Measurements from ENCODE around the gene SRMS. TPM values are rescaled to one million over a fixed set of nuclear protein-coding genes. Genes with fewer than 3 reads are reported as not detected.
"Not testable (repeated sequence)": the region's sequence is repeated elsewhere in the genome, so short reads cannot be mapped to it uniquely, and the experiment has no call there.

SRMS gene
- total RNA-seq, 1 donor from 2014 or later: not detected

DNA sequence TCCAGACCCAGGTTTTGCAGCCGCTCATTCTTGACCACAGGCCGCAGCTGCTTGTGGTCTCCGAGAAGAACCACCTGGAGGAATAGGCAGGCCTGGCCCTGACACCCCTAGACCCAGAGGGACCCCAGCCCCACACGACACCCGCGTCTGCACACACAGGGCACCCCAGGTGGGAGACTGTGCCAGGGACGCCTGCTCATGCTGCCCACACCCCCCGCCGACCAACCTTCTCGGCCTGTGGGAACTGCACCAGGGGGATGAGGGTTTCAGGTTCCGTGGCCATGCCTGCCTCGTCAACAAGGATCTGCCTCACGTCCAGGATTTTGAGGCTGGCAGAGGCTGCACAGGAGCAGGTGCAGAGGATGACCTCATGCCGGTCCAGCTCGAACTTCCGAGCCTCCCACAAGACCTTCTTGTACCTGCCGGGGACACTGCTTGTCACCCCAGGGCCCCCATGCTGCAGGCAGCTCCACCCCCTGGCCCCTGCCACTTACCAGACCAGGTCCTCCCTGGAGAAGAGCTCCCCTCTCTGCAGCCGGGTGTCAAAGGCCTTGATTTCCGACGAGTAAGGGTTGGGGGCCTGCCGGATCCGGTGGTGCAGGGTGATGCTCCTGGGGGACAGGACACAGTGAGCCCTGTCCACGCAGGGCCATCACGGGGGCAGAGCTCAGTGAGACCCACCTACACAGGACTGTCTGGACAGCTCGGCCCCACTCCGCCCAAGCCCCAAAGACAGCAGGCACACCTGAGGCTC, 13.5 kb upstream of the SRMS start:
- TF ChIP-seq CTCF (IDR thresholded peaks at IDR 0.05; ENCODE audit: unreplicated experiment): no peak
- Mint-ChIP-seq H3K27ac (no peak overlapping the region), H3K27me3 (no peaks in the 10 kb centered on the region), H3K36me3 (ENCODE audit: insufficient read depth) (peaks cover 3% of the 10 kb centered on the region), H3K4me1 (ENCODE audit: low read depth) (no peaks in the 10 kb centered on the region), H3K4me3 (ENCODE audit: low read depth) (no peak overlapping the region), H3K9me3 (ENCODE audit: low read depth) (no peaks in the 10 kb centered on the region)
- no peak for DNase-seq (ENCODE audit: low spot score, unreplicated experiment)

DNA sequence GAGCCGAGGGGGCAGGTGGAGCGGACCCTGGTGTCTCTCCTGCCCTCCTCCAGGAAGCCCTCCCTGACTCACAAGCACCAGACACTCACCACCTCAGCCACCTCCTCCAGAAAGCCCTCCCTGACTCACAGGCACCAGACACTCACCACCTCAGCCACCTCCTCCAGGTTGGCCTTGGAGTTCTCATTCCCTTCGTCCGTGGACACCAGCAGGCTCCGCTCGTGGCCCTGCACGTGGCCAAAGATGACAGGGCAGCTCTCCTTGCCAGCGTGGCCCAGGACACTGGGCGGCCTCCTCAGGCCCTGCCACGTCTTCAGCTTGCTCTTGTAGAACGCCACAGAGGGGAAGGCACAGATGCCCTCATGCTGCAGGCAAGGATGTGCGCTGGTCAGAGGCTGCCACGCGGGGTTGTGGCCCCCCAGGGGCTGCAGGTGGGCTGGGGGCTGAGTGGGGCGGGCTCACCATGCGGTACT, 12.8 kb upstream of the SRMS start:
- Mint-ChIP-seq H3K4me3 (ENCODE audit: low read depth) (no peak overlapping the region), H3K4me1 (ENCODE audit: low read depth) (no peaks in the 10 kb centered on the region), H3K27ac (no peak overlapping the region), H3K36me3 (ENCODE audit: insufficient read depth) (peaks cover 3% of the 10 kb centered on the region), H3K9me3 (ENCODE audit: low read depth) (no peaks in the 10 kb centered on the region), H3K27me3 (no peaks in the 10 kb centered on the region)
- no peak for TF ChIP-seq CTCF (IDR thresholded peaks at IDR 0.05; ENCODE audit: unreplicated experiment)
- DNase-seq (ENCODE audit: low spot score, unreplicated experiment): no peak

DNA sequence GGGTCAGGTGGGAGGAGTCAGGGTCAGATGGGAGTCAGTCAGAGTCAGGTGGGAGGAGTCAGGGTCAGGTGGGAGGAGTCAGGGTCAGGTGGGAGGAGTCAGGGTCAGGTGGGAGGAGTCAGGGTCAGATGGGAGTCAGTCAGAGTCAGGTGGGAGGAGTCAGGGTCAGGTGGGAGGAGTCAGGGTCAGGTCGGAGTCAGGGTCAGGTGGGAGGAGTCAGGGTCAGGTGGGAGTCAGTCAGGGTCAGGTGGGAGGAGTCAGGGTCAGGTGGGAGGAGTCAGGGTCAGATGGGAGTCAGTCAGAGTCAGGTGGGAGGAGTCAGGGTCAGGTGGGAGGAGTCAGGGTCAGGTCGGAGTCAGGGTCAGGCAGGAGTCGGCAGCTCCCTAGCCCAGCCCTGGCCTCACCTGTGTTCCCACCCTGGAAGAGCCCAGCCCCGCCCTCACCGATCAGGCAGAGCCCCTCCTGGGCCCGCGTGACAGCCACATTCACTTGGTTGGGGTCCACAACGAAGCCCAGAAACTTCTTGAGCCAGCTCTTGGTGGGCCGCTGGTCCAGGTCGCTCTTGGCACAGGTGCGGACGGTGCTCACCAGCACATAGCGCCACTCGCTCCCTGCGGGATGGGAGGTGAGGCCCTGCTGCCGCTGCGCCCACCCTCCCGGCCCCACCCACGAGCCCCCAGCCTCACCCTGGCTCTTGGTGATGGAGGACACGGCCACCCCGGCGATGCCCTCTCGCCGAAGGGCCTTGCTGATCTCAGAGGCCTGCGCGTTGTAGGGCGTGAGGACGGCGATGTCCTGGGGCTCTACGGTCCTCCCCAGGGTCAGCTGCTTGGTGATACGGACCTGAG, 12.2 kb upstream of the SRMS start:
- H3K4me1 Mint-ChIP-seq (ENCODE audit: low read depth); H3K27me3 Mint-ChIP-seq; H3K36me3 Mint-ChIP-seq (ENCODE audit: insufficient read depth); H3K27ac Mint-ChIP-seq; H3K4me3 Mint-ChIP-seq (ENCODE audit: low read depth); DNase-seq (ENCODE audit: low spot score, unreplicated experiment); H3K9me3 Mint-ChIP-seq (ENCODE audit: low read depth): not testable (repeated sequence)

DNA sequence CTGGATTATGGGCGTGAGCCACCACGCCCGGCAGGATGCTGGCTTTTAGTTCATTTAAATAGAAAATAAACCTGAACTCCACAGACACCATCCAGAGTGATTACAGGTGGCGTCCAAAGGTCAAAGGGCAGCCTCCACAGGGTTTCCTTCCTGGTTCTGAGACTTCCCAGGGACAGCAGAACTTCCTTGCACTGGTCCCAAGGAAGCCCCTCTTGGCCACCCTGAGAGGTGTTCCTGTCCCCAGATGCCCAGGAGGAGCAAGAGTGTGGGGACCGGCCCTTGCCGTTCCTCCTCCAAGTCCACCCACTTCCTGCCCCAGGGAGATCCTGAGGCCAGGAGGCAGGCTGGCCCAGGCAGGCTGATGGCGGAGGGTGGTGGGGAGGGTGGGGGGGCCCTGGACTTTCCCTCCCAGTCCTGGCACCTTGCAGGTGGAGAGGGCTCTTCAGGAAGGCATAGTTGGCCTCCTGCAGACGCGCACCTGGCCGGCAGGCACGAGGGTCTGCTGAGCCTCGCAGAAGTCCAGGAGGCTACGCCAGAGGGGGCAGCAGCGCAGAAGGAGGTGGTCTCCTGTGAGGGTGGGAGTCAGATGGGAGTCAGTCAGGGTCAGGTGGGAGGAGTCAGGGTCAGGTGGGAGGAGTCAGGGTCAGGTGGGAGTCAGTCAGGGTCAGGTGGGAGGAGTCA, 11.4 kb upstream of the SRMS start:
- Mint-ChIP-seq H3K27ac (no peak overlapping the region), H3K4me1 (ENCODE audit: low read depth) (no peaks in the 10 kb centered on the region), H3K4me3 (ENCODE audit: low read depth) (no peak overlapping the region), H3K27me3 (no peaks in the 10 kb centered on the region), H3K36me3 (ENCODE audit: insufficient read depth) (peaks cover 3% of the 10 kb centered on the region), H3K9me3 (ENCODE audit: low read depth) (no peaks in the 10 kb centered on the region)
- no peak for DNase-seq (ENCODE audit: low spot score, unreplicated experiment)
- no peak for TF ChIP-seq CTCF (IDR thresholded peaks at IDR 0.05; ENCODE audit: unreplicated experiment)

DNA sequence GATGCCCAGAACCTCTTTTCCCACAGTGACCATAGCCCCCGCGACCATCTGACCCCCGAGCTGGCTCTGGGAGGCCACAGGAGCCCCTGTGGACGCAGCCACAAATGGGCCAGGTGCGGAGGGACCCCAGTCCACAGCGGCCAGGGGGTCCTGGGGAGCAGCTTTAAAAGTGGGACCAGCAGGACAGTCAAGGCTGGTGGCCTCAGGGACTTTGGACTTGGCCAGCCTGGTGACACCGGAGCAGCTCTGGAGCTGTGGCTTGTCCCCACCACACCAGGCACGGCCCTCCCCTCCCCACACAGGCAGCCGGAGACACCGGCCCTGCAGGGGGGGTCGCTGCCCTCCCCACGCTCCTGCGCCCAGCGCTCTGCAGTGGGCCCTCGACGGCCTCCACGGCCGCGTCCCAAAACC, 9.9 kb upstream of the SRMS start:
- Mint-ChIP-seq H3K27me3 (peaks cover 2% of the 10 kb centered on the region), H3K36me3 (ENCODE audit: insufficient read depth) (peaks cover 3% of the 10 kb centered on the region), H3K27ac (no peak overlapping the region), H3K4me3 (ENCODE audit: low read depth) (no peak overlapping the region), H3K9me3 (ENCODE audit: low read depth) (no peaks in the 10 kb centered on the region), H3K4me1 (ENCODE audit: low read depth) (no peaks in the 10 kb centered on the region)
- no peak for DNase-seq (ENCODE audit: low spot score, unreplicated experiment)
- TF ChIP-seq CTCF (IDR thresholded peaks at IDR 0.05; ENCODE audit: unreplicated experiment): no peak
